Parathyroid adenoma (tissue), 2 donors: ENCODE results near the gene POLE.

Source experiments
- H2AFZ ChIP-seq: fragments of 300-600 bp; sonication (generic); one replicate; pipeline ENCODE4 v1.7.0; 2017; ENCODE audit warnings: antibody characterized with exemption, mild to moderate bottlenecking
- H3K27ac ChIP-seq: fragments of 300-600 bp; sonication (generic); one replicate; pipeline ENCODE4 v1.7.0; 2017
- H3K27me3 ChIP-seq: fragments of 300-600 bp; sonication (generic); one replicate; pipeline ENCODE4 v1.7.0; 2017; ENCODE audit warnings: low read length; ENCODE audit not compliant: control insufficient read depth, insufficient read depth
- H3K36me3 ChIP-seq: fragments of 300-600 bp; sonication (generic); one replicate; pipeline ENCODE4 v1.7.0; 2017; ENCODE audit warnings: low read length; ENCODE audit not compliant: control insufficient read depth, insufficient read depth
- H3K4me1 ChIP-seq: fragments of 300-600 bp; sonication (generic); one replicate; pipeline ENCODE4 v1.7.0; 2017; ENCODE audit warnings: control low read depth
- H3K4me2 ChIP-seq: fragments of 300-600 bp; sonication (generic); one replicate; pipeline ENCODE4 v1.7.0; 2017; ENCODE audit warnings: low read length
- H3K4me3 ChIP-seq: fragments of 300-600 bp; sonication (generic); one replicate; pipeline ENCODE4 v1.7.0; 2017; ENCODE audit warnings: low read depth, low read length
- H3K79me2 ChIP-seq: fragments of 300-600 bp; sonication (generic); one replicate; pipeline ENCODE4 v1.7.0; 2017; ENCODE audit warnings: control low read depth
- H3K9ac ChIP-seq: fragments of 300-600 bp; sonication (generic); one replicate; pipeline ENCODE4 v1.7.0; 2017; ENCODE audit warnings: mild to moderate bottlenecking
- H3K9me3 ChIP-seq: fragments of 300-600 bp; sonication (generic); one replicate; pipeline ENCODE4 v1.7.0; 2017; ENCODE audit warnings: low read length; ENCODE audit not compliant: control insufficient read depth
- TF ChIP-seq, protein P1 (sequence below): fragments of 300-600 bp; sonication (generic); IDR thresholded peaks from one replicate; pipeline ENCODE4 v1.7.0; 2017; ENCODE audit warnings: antibody characterized with exemption, mild to moderate bottlenecking
- donor health status: primary hyperparathyroidism.

The POLE gene

DNA sequence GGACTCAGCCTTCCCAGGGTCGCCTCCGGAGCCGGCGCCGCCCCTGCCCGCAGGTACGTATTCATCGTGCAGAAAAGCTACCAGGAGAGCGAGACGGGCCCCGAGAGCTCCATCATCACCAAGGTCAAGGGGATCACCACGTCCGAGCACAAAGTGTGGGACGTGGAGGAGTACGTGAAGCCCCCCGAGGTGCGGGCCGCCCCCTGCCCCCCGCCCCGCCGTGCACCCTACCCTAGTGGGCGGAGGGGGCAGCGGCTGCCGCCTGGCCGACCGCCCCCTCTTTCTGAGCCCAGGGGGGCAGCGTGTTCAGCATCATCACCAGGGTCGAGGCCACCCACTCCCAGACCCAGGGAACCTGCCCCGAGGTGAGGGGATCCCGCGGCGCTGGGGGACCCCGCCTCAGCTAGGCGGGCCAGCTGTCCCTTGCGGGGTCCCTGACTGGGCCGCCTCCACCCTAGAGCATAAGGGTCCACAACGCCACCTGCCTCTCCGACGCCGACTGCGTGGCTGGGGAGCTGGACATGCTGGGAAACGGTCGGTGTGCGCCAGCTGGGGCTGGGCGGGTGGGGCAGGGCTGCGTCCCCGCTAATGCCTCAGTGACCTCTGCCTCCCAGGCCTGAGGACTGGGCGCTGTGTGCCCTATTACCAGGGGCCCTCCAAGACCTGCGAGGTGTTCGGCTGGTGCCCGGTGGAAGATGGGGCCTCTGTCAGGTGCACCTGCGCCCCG lies 67.6 kb downstream of the POLE start:
- no peak overlapping the region for H3K4me3 ChIP-seq

DNA sequence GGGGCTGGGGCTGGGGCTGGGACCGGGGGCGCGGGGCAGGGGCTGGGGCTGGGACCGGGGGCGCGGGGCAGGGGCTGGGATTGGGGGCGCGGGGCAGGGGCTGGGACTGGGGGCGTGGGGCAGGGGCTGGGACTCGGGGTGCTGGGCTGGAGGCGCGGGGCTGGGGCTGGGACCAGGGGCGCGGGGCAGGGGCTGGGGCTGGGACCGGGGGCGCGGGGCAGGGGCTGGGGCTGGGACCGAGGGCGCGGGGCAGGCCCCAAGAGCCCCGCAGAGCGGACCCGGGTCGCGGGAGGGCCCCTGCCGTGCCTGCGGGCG lies 68.1 kb downstream of the POLE start:
- Histone ChIP-seq H3K27me3 (no peaks in the 10 kb centered on the region), H3K4me2 (no peak overlapping the region), H3K79me2 (no peaks in the 10 kb centered on the region), H3K36me3 (no peaks in the 10 kb centered on the region), H3K4me1 (no peaks in the 10 kb centered on the region), H2AFZ (no peak overlapping the region), H3K9me3 (no peaks in the 10 kb centered on the region), H3K4me3 (no peak overlapping the region), H3K9ac (no peak overlapping the region), H3K27ac (no peak overlapping the region)
- TF ChIP-seq, protein P1, sequence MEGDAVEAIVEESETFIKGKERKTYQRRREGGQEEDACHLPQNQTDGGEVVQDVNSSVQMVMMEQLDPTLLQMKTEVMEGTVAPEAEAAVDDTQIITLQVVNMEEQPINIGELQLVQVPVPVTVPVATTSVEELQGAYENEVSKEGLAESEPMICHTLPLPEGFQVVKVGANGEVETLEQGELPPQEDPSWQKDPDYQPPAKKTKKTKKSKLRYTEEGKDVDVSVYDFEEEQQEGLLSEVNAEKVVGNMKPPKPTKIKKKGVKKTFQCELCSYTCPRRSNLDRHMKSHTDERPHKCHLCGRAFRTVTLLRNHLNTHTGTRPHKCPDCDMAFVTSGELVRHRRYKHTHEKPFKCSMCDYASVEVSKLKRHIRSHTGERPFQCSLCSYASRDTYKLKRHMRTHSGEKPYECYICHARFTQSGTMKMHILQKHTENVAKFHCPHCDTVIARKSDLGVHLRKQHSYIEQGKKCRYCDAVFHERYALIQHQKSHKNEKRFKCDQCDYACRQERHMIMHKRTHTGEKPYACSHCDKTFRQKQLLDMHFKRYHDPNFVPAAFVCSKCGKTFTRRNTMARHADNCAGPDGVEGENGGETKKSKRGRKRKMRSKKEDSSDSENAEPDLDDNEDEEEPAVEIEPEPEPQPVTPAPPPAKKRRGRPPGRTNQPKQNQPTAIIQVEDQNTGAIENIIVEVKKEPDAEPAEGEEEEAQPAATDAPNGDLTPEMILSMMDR: no peak

More for the DNA sequence above, 67.6 kb downstream of the POLE start:
- Histone ChIP-seq H2AFZ (no peak overlapping the region), H3K4me1 (no peaks in the 10 kb centered on the region), H3K4me2 (no peak overlapping the region), H3K27ac (no peak overlapping the region), H3K9me3 (no peaks in the 10 kb centered on the region), H3K79me2 (no peaks in the 10 kb centered on the region), H3K36me3 (no peaks in the 10 kb centered on the region), H3K27me3 (no peaks in the 10 kb centered on the region), H3K9ac (no peak overlapping the region)
- TF ChIP-seq, protein P1: no peak

DNA sequence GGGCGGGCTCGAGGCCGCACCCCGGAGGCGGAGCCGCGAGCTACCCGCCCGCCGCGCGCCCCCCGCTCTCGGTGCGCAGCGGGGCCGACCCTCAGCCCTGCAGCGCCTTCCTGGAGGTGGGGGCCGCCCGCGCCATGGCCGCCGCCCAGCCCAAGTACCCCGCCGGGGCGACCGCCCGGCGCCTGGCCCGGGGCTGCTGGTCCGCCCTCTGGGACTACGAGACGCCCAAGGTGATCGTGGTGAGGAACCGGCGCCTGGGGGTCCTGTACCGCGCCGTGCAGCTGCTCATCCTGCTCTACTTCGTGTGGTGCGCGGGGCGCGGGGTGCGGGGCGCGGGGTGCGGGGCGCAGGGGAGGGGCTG lies 68.5 kb downstream of the POLE start, which contains the start of gene P2RX2:
P2RX2 (plus strand) TSS at position 94 of the 361 bp plus-strand sequence; CDS start at position 135, 41 bp downstream.
- TF ChIP-seq, protein P1: no peak
- H3K4me2 ChIP-seq: peak within 1 kb of the TSS; percentile 44
- no peaks in the 10 kb centered on the region for H3K36me3 ChIP-seq
- H3K9me3 ChIP-seq: no peaks in the 10 kb centered on the region
- no peak within 1 kb of the TSS for H2AFZ ChIP-seq
- no peak within 1 kb of the TSS for H3K27ac ChIP-seq
- H3K4me3 ChIP-seq: no peak within 1 kb of the TSS
- no peaks in the 10 kb centered on the region for H3K79me2 ChIP-seq
- no peaks in the 10 kb centered on the region for H3K27me3 ChIP-seq
- no peak within 1 kb of the TSS for H3K9ac ChIP-seq
- no peaks in the 10 kb centered on the region for H3K4me1 ChIP-seq

DNA sequence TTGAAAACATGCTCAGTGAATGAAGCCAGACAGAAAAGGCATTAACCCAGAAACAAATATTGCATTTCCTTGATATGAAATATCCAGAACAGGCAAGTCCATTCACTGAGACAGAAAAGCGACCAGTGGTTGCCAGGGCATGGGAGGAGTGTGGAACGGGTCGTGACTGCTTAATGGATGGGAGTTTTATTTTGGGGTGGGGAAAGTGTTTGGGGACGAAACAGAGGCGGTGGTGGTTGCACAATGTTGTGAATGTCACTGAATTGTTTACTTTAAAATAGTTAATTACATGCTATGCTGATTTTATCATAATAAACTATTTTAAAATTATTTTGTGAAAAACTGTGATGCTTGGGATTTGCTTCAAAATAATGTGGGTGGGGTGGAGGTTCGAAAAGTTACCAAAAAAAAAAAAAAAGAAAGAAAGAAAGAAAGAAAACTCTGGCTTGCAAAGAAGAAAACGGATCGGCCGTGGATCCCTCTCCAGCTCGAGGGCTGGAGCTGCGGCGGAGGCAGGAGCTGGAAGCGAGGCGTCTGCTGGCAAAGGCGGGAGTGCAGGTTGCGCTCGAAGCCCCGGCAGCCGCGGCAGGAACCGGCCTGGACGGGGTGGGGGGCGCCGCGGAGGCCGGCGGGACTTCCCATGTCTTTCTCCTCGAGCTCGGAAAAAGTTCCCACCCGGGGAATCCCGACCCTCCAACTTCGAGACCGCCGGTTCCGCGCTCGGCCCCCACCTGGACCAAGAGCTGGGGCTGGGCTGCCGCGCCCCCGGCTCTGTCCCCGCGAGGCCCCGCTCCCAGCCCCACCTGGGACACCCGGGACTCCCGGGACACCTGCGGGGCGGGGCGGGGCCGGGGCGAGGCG lies 69.1 kb downstream of the POLE start:
- no peaks in the 10 kb centered on the region for H3K27me3 ChIP-seq
- no peak overlapping the region for H2AFZ ChIP-seq
- TF ChIP-seq, protein P1: no peak
- no peak overlapping the region for H3K4me3 ChIP-seq
- no peak overlapping the region for H3K9ac ChIP-seq
- H3K4me1 ChIP-seq: no peaks in the 10 kb centered on the region
- no peaks in the 10 kb centered on the region for H3K79me2 ChIP-seq
- peak overlapping the region; percentile 44 for H3K4me2 ChIP-seq
- no peaks in the 10 kb centered on the region for H3K9me3 ChIP-seq
- no peak overlapping the region for H3K27ac ChIP-seq
- no peaks in the 10 kb centered on the region for H3K36me3 ChIP-seq
